Measurements from ENCODE around the gene MED22.

- TF ChIP-seq CTCF (IDR thresholded peaks at IDR 0.05 in 8 of 11, conservative IDR thresholded peaks at IDR 0.05 in 3 of 11): peak in 5 of 11 experiments; percentile 17 to 48 (median 33)
- TF ChIP-seq POLR2AphosphoS5 (IDR thresholded peaks at IDR 0.05): peak; percentile 96 to 99 (median 98)
- TF ChIP-seq POLR2A (IDR thresholded peaks at IDR 0.05): peak in 2 of 3 donors; percentile 82 to 83
Observed at GRCh38 chr9:133347985-133348717, at the start of gene MED22, which contains the start of gene RPL7A.

All from spleen (tissue), 7 donors.